IPS DF 4.7 (cell line): ENCODE results near the gene VSIG8.

Source experiments
- DNase-seq: peaks from one replicate; pipeline ENCODE4 v3.0.0-alpha.2; 2013; ENCODE audit warnings: low spot score; ENCODE audit errors: extremely low read depth

VSIG8 gene

GRCh38 chr1:159884296-159884695 lies 21.8 kb upstream of the VSIG8 start:
- DNase-seq: no peak

GRCh38 chr1:159883134-159883533 lies 20.7 kb upstream of the VSIG8 start:
- no peak for DNase-seq

- DNase-seq: no peak
Observed at GRCh38 chr1:159882527-159882862, 20.0 kb upstream of the VSIG8 start.

GRCh38 chr1:159881622-159882526 lies 19.4 kb upstream of the VSIG8 start:
- no peak for DNase-seq

- DNase-seq: no peak
Observed at GRCh38 chr1:159880430-159880829, 18.0 kb upstream of the VSIG8 start.

GRCh38 chr1:159879977-159880376 lies 17.5 kb upstream of the VSIG8 start:
- no peak for DNase-seq

- DNase-seq: no peak
Observed at GRCh38 chr1:159879136-159879535, 16.7 kb upstream of the VSIG8 start.

GRCh38 chr1:159877695-159878444 lies 15.4 kb upstream of the VSIG8 start:
- no peak for DNase-seq

- no peak for DNase-seq
Observed at GRCh38 chr1:159873530-159874143, 11.2 kb upstream of the VSIG8 start.

- DNase-seq: no peak
Observed at GRCh38 chr1:159872891-159873290, 10.4 kb upstream of the VSIG8 start.

- DNase-seq: no peak
Observed at GRCh38 chr1:159870704-159871103, 8.2 kb upstream of the VSIG8 start.

- no peak for DNase-seq
Observed at GRCh38 chr1:159869607-159870006, 7.2 kb upstream of the VSIG8 start.

GRCh38 chr1:159869173-159869572 lies 6.7 kb upstream of the VSIG8 start:
- DNase-seq: no peak

GRCh38 chr1:159868766-159869165 lies 6.3 kb upstream of the VSIG8 start:
- DNase-seq: no peak

GRCh38 chr1:159867664-159868026 lies 5.2 kb upstream of the VSIG8 start:
- DNase-seq: no peak

- DNase-seq: no peak
Observed at GRCh38 chr1:159866905-159867663, 4.6 kb upstream of the VSIG8 start.

- DNase-seq: no peak
Observed at GRCh38 chr1:159866066-159866465, 3.6 kb upstream of the VSIG8 start.

GRCh38 chr1:159864262-159864661 lies 1.8 kb upstream of the VSIG8 start:
- DNase-seq: no peak

- no peak for DNase-seq
Observed at GRCh38 chr1:159862031-159862430, 426 bp downstream of the VSIG8 start.

GRCh38 chr1:159861218-159861617 lies 1.2 kb downstream of the VSIG8 start:
- no peak for DNase-seq

- DNase-seq: no peak
Observed at GRCh38 chr1:159860456-159860855, 2.0 kb downstream of the VSIG8 start.
